HG02938 (cell line): ENCODE measurements around the gene CAMK2A.

ENCODE experiments used
- ATAC-seq: cut with Tn5 transposase; IDR thresholded peaks from one replicate; pipeline ENCODE4 v1.9.1; 2021; ENCODE audit warnings: mild to moderate bottlenecking, moderate library complexity; ENCODE audit not compliant: unreplicated experiment

CAMK2A gene

GRCh38 chr5:150172145-150172544, 117.4 kb downstream of the CAMK2A start:
- no peak for ATAC-seq
